Natural killer cell (primary cell): ENCODE measurements around the gene PDXK. TPM values are rescaled to one million over a fixed set of nuclear protein-coding genes. Genes with fewer than 3 reads are reported as not detected.

Experiments used
- ATAC-seq, 3 donors: fragments of 150-1000 bp in 2 of 3; fragments of 200-7000 bp in 1 of 3; cut with Tn5 transposase; 1 replicate in 1 of 3; 2 replicates in 2 of 3; pipeline ENCODE4 v1.10.0; 2021; ENCODE audit warnings: mild to moderate bottlenecking in 2 of 3, moderate library complexity in 2 of 3
- DNase-seq, 2 donors: peaks; one replicate each; pipeline versions ENCODE4 v3.0.0 to v3.0.0-alpha.2; 2013 to 2021; ENCODE audit warnings: mixed read lengths in 1 of 2
- H3K27ac ChIP-seq: one replicate; pipeline ENCODE4 v1.5.1; 2013; ENCODE audit warnings: mild to moderate bottlenecking, low read length
- H3K27me3 ChIP-seq: one replicate; pipeline ENCODE4 v1.6.1; 2013; ENCODE audit warnings: low read length; ENCODE audit not compliant: control insufficient read depth, insufficient read depth
- H3K36me3 ChIP-seq: one replicate; pipeline ENCODE4 v1.6.1; 2013; ENCODE audit warnings: low read length; ENCODE audit not compliant: control insufficient read depth, insufficient read depth
- H3K4me1 ChIP-seq: one replicate; pipeline ENCODE4 v1.6.1; 2013; ENCODE audit warnings: low read length; ENCODE audit not compliant: control insufficient read depth, insufficient read depth
- H3K4me3 ChIP-seq: one replicate; pipeline ENCODE4 v1.5.1; 2013; ENCODE audit warnings: low read length
- H3K9me3 ChIP-seq: one replicate; pipeline ENCODE4 v1.6.1; 2013; ENCODE audit warnings: low read length; ENCODE audit not compliant: control insufficient read depth, insufficient read depth
- H3K27ac Mint-ChIP-seq, 2 donors: one replicate each; pipeline ENCODE4 v1.8.0; 2022; ENCODE audit warnings: mild to moderate bottlenecking in 2 of 2, mixed read lengths in 2 of 2, moderate library complexity in 1 of 2
- H3K27me3 Mint-ChIP-seq, 2 donors: one replicate each; pipeline ENCODE4 v1.8.0; 2022; ENCODE audit warnings: low read depth in 2 of 2, mixed read lengths in 2 of 2
- H3K36me3 Mint-ChIP-seq: one replicate; pipeline ENCODE4 v1.8.0; 2022; ENCODE audit warnings: mixed read lengths
- H3K4me1 Mint-ChIP-seq, 2 donors: one replicate each; pipeline ENCODE4 v1.8.0; 2022; ENCODE audit warnings: mixed read lengths in 2 of 2
- H3K4me3 Mint-ChIP-seq: one replicate; pipeline ENCODE4 v1.8.0; 2022; ENCODE audit warnings: mild to moderate bottlenecking, moderate library complexity, mixed read lengths
- H3K9me3 Mint-ChIP-seq, 2 donors: one replicate each; pipeline ENCODE4 v1.8.0; 2022; ENCODE audit warnings: mixed read lengths in 2 of 2
- WGBS: methylation state at CpG from one replicate; pipeline ENCODE4 v1.1.7; 2013; ENCODE audit warnings: missing lambda C conversion rate; ENCODE audit not compliant: insufficient coverage; 5-methylcytosine and 5-hydroxymethylcytosine counted together
- intact Hi-C: fragments of 100-400 bp; cut with micrococcal nuclease; formaldehyde crosslinking; loops from one replicate; pipeline ENCODE4 v1.14.2; 2022
- total RNA-seq, 4 donors: library from RNA; stranded (reverse); fragments of 120-200 nt in 1 of 4; gene quantifications; one replicate each; pipeline versions ENCODE4 v1.2.3 to v1.2.4, GENCODE V29; 2013 to 2022
- TF ChIP-seq, protein P1 (sequence below): fragments of 200-600 bp; IDR thresholded peaks from one replicate; pipeline ENCODE4 v1.8.0; 2022; ENCODE audit warnings: antibody characterized with exemption

Gene PDXK
- total RNA-seq, 3 donors from 2014 or later (not counting 1 experiment from before 2014, with no cell fraction given) = 73.8 to 77.0 (median 74.6) TPM

- H3K27ac ChIP-seq = no peak overlapping the region
- peaks cover 18% of the 10 kb centered on the region for H3K4me1 ChIP-seq
- no peak overlapping the region for H3K4me3 Mint-ChIP-seq
- H3K27me3 ChIP-seq = no peaks in the 10 kb centered on the region
- no peak overlapping the region for H3K4me3 ChIP-seq
- intact Hi-C loops = no loop called here
- no peak overlapping the region for H3K27ac Mint-ChIP-seq
- H3K36me3 Mint-ChIP-seq = no peaks in the 10 kb centered on the region
- WGBS = 87% methylated on average over 5 of the region's 5 CpGs
- H3K27me3 Mint-ChIP-seq = no peaks in the 10 kb centered on the region
- no peaks in the 10 kb centered on the region for H3K36me3 ChIP-seq
- no peaks in the 10 kb centered on the region for H3K9me3 Mint-ChIP-seq
- TF ChIP-seq, protein P1, sequence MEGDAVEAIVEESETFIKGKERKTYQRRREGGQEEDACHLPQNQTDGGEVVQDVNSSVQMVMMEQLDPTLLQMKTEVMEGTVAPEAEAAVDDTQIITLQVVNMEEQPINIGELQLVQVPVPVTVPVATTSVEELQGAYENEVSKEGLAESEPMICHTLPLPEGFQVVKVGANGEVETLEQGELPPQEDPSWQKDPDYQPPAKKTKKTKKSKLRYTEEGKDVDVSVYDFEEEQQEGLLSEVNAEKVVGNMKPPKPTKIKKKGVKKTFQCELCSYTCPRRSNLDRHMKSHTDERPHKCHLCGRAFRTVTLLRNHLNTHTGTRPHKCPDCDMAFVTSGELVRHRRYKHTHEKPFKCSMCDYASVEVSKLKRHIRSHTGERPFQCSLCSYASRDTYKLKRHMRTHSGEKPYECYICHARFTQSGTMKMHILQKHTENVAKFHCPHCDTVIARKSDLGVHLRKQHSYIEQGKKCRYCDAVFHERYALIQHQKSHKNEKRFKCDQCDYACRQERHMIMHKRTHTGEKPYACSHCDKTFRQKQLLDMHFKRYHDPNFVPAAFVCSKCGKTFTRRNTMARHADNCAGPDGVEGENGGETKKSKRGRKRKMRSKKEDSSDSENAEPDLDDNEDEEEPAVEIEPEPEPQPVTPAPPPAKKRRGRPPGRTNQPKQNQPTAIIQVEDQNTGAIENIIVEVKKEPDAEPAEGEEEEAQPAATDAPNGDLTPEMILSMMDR = no peak
- no peak for DNase-seq
- H3K9me3 ChIP-seq = no peaks in the 10 kb centered on the region
- ATAC-seq = no peak
- H3K4me1 Mint-ChIP-seq = peaks cover 22 to 26% of the 10 kb centered on the region in 2 donors
Measured at GRCh38 chr21:43779660-43780059, 60.7 kb downstream of the PDXK start.

GRCh38 chr21:43781846-43782245 is 62.9 kb downstream of the PDXK start:
- H3K4me1 Mint-ChIP-seq = peaks cover 10 to 13% of the 10 kb centered on the region in 2 donors
- ATAC-seq (no peak), DNase-seq (no peak)
- H3K27ac ChIP-seq = no peak overlapping the region
- no peaks in the 10 kb centered on the region for H3K9me3 ChIP-seq
- no peaks in the 10 kb centered on the region for H3K36me3 ChIP-seq
- no peaks in the 10 kb centered on the region for H3K9me3 Mint-ChIP-seq
- TF ChIP-seq, protein P1 = no peak
- H3K36me3 Mint-ChIP-seq = no peaks in the 10 kb centered on the region
- no peak overlapping the region for H3K27ac Mint-ChIP-seq
- intact Hi-C loops = no loop called here
- 78% methylated on average over 6 of the region's 6 CpGs for WGBS
- H3K27me3 ChIP-seq = no peaks in the 10 kb centered on the region
- H3K4me1 ChIP-seq = peaks cover 6% of the 10 kb centered on the region
- H3K4me3 Mint-ChIP-seq = no peak overlapping the region
- no peak overlapping the region for H3K4me3 ChIP-seq
- no peaks in the 10 kb centered on the region for H3K27me3 Mint-ChIP-seq

GRCh38 chr21:43782431-43783097 is 63.6 kb downstream of the PDXK start:
- ATAC-seq = no peak

More at GRCh38 chr21:43782431-43783097, 63.6 kb downstream of the PDXK start:
- H3K27ac Mint-ChIP-seq = no peak overlapping the region
- TF ChIP-seq, protein P1 = no peak
- H3K27ac ChIP-seq = no peak overlapping the region
- no peaks in the 10 kb centered on the region for H3K9me3 ChIP-seq
- H3K36me3 ChIP-seq = no peaks in the 10 kb centered on the region
- intact Hi-C loops = no loop called here
- H3K4me1 Mint-ChIP-seq = peaks cover 10 to 13% of the 10 kb centered on the region in 2 donors
- no peaks in the 10 kb centered on the region for H3K9me3 Mint-ChIP-seq
- DNase-seq = no peak
- no peaks in the 10 kb centered on the region for H3K27me3 Mint-ChIP-seq
- WGBS = 95% methylated on average over 5 of the region's 5 CpGs
- H3K4me3 Mint-ChIP-seq = no peak overlapping the region
- no peak overlapping the region for H3K4me3 ChIP-seq
- H3K36me3 Mint-ChIP-seq = no peaks in the 10 kb centered on the region
- peaks cover 6% of the 10 kb centered on the region for H3K4me1 ChIP-seq
- H3K27me3 ChIP-seq = no peaks in the 10 kb centered on the region
